ENCODE data around the gene SOX30.
"Not testable (repeated sequence)": the region's sequence is repeated elsewhere in the genome, so short reads cannot be mapped to it uniquely, and the experiment has no call there.

The SOX30 gene

DNA sequence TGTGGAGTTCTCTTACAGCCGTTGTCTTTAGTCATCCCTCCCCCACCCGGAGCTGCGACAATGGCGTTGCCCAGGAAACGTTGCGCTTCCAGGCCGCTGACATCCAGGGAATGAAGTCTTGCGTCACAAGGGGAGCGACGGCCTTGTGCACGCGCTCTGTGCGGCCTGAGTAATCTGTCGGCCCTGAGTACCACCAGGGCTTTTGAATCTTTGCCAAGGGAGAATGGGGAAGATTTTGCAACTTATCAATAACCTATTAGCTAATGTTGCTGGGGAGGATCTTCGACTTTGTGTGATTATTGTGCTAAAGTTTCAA is at the start of gene SOX30:
Gene SOX30 (minus strand): TSS at position 62 of the 316 bp plus-strand sequence. CDS start 360 bp downstream, outside the sequence.
- DNase-seq: no peak

- DNase-seq: not testable (repeated sequence)
Observed at GRCh38 chr5:157698674-157699073, 46.4 kb upstream of the SOX30 start.

DNA sequence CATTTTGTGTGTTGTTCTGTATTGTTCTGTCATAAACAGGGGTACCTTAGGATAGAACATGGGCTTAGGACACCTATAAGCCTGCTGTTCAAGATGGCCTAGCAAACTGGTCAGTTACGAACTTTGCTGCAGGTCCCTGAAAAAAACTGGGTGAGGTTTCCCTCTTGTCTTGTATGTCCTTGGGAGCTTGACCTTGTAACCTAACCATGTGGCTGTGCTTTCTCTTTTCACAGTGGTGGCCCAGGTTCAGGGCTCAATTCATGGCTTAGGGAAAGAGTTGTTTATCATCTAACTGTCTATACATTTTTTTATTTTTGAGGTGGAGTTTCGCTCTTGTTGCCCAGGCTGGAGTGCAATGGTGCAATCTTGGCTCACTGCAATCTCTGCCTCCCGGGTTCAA is 43.9 kb upstream of the SOX30 start:
- DNase-seq: not testable (repeated sequence)

DNA sequence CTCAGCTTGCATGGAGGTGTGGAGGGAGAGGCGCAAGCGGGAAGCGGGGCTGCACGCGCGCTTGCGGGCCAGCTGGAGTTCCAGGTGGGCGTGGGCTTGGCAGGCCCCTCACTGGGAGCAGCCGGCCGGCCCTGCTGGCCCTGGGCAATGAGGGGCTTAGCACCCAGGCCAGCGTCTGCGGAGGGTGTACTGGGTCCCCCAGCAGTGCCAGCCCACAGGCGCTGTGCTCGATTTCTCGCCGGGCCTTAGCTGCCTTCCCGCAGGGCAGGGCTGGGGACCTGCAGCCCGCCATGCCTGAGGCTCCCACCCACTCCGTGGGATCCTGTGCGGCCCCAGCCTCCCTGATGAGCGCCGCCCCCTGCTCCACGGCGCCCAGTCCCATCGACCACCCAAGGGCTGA is 41.6 kb upstream of the SOX30 start:
- DNase-seq: not testable (repeated sequence)

- no peak for DNase-seq
Observed at GRCh38 chr5:157690690-157691433, 38.6 kb upstream of the SOX30 start.

GRCh38 chr5:157689942-157690689 is 37.9 kb upstream of the SOX30 start:
- no peak for DNase-seq

- no peak for DNase-seq
Observed at GRCh38 chr5:157687198-157687554, 34.9 kb upstream of the SOX30 start.

DNA sequence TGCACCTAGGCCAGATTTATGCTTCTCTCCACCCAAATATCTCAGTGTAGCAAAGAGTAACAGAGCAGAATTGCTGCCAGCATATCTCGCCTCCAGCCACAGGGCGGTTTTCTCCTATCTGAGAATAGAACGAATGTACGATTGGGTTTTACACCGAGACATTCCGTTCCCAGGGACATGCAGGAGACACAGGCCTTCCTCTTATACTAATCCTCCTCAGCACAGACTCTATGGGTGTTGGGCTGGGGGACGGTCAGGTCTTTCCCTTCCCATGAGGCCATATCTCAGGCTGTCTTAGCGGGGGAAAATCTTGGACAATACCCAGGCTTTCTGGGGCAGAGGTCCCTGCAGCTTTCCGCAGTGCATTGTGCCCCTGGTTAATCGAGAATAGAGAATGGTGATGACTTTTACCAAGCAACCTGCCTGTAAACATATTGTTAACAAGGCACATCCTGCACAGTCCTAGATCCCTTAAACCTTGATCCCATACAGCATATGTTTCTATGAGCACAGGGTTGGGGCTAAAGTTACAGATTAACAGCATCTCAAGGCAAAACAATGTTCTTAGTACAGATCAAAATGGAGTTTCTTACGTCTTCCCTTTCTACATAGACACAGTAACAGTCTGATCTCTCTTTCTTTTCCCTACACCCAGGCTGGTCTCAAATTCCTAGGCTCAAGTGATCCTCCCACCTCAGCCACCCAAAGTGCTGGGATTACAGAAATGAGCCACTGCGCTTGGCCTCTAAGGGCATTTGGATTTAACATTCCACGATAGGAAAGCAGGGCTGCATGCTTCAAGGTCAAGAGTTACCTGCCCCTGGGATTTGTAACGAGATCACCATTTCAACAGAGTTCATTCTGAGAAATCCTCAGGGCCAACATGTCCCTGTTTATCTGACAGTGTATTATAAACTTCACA is 34.3 kb upstream of the SOX30 start:
- not testable (repeated sequence) for DNase-seq

GRCh38 chr5:157682257-157682656 is 30.0 kb upstream of the SOX30 start:
- no peak for DNase-seq

- DNase-seq: no peak
Observed at GRCh38 chr5:157681048-157681447, 28.8 kb upstream of the SOX30 start.

- no peak for DNase-seq
Observed at GRCh38 chr5:157680239-157680638, 28.0 kb upstream of the SOX30 start.

- no peak for DNase-seq
Observed at GRCh38 chr5:157679801-157680200, 27.6 kb upstream of the SOX30 start.

GRCh38 chr5:157677931-157678330 is 25.7 kb upstream of the SOX30 start:
- DNase-seq: no peak

DNA sequence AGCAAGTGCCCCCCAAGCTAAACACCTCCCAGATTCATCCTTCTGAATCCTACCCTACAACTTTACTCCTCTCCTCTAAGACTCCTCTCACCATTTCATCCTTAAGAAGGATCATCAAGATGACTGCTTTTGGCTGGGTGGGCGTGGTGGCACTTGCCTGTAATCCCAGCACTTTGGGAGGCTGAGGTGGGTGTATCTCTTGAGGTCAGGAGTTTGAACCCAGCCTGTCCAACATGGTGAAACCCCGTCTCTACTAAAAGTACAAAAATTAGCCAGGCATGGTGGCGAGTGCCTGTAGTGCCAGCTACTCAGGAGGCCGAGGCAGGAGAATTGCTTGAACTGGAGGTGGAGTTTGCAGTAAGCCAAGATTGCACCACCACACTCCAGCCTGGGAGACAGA is 22.1 kb upstream of the SOX30 start:
- DNase-seq: not testable (repeated sequence)

GRCh38 chr5:157672976-157673375 is 20.7 kb upstream of the SOX30 start:
- DNase-seq: no peak

DNA sequence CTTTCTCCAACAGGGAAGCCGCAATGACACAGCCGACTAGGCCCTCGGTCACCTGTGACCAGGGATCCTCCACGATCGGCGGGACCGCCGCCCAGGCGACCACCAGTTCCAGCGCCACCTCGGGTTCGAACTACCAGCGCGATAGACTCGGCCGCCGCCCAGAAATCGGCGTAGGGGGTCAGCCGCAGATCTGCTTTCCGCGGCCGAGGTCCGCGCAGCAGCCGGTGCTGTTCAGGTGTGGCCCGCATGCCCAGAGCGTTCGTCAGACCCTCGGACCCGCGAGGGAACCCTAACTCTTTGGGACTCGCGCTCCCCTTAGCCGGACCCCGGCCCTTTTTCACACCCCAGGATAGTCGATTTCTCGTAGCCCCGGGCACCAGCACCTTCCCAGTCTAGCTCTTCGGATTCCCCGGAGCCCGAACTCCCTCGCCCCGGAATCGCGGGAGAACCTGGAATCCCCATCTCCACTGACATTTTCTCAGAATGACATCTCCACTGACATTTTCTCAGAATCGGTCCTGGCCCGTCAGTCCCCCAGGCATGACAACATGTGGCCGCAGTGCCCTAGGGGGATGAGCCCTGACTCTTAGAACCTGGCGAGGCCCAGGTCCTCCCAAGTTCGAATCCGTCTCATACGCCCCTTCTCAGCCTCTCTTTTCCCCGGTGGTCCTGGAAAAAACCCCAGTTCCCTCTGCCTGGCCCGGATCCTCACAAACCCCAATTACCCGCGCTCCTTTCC is 19.5 kb upstream of the SOX30 start:
- no peak for DNase-seq

GRCh38 chr5:157670662-157671591 is 18.7 kb upstream of the SOX30 start, which contains the start of gene C5orf52:
TSS of gene C5orf52 (plus strand) at chr5:157671533. CDS start at chr5:157671615, 82 bp downstream.
- no peak for DNase-seq

- DNase-seq: no peak
Observed at GRCh38 chr5:157669701-157670097, 17.5 kb upstream of the SOX30 start.

- DNase-seq: no peak
Observed at GRCh38 chr5:157668356-157668755, 16.1 kb upstream of the SOX30 start.

DNA sequence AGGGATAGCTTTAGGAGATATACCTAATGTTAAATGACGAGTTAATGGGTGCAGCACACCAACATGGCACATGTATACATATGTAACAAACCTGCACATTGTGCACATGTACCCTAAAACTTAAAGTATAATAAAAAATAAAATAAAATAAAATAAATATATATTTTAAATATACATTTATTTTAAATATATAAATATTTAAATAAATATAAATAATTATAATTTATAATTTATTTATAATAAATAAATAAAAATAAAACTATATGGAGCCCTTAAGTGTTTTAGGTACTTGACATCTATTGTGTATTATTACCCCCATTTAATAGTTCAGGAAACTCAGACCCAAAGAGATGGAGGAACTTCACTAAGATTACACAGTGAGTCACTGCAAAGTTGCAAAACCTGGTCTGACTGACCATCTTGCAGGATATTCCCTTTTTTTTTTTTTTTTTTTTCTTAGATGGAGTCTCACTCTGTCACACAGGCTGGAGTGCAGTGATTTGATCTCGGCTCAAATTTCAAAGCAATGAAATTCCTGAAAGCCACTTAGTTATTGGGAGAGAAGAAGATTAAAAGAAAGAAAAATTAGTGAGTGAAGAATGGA is 13.3 kb upstream of the SOX30 start:
- DNase-seq: peak; percentile 40
